ENCODE measurements around the gene ADRA2B.
"Not testable (repeated sequence)": the region's sequence is repeated elsewhere in the genome, so short reads cannot be mapped to it uniquely, and the experiment has no call there.

Gene ADRA2B

DNA sequence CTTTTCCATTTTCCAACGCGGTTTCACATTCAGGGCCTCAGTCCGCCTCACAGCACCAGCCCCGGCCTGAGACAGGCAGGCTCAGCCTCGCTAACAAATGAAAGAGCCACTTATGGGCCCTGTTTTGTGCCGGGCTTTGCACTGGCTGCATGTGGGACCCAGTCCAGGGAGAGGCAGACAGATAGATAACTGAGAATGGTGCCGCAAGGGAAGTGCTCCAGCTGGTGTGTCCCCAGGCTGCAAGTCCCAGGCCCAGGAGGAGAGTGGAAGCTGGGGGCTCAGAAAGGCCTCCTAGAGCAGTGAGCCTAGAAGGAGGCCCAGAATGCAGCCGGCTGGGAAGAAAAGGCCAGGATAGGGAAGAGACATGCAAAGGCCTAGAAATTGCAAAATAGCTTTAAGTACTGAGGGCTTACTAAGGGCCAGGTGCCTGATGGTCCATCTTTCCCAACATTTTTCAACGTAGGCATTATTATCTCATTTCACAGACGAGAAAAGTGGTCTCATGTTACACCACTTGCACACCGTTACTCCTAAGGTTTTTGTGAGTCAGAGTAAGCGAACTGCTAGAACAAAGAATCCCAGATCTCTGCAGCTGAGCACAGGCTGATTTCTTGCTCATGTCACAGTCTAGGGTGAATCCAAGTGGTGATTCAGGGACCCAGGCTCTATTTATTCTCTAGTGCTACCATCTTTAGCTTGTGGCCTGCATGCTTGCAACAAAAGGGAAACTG lies 26.0 kb downstream of the ADRA2B start:
- no peak for DNase-seq (ENCODE audit: low read depth in 2 of 2)

DNA sequence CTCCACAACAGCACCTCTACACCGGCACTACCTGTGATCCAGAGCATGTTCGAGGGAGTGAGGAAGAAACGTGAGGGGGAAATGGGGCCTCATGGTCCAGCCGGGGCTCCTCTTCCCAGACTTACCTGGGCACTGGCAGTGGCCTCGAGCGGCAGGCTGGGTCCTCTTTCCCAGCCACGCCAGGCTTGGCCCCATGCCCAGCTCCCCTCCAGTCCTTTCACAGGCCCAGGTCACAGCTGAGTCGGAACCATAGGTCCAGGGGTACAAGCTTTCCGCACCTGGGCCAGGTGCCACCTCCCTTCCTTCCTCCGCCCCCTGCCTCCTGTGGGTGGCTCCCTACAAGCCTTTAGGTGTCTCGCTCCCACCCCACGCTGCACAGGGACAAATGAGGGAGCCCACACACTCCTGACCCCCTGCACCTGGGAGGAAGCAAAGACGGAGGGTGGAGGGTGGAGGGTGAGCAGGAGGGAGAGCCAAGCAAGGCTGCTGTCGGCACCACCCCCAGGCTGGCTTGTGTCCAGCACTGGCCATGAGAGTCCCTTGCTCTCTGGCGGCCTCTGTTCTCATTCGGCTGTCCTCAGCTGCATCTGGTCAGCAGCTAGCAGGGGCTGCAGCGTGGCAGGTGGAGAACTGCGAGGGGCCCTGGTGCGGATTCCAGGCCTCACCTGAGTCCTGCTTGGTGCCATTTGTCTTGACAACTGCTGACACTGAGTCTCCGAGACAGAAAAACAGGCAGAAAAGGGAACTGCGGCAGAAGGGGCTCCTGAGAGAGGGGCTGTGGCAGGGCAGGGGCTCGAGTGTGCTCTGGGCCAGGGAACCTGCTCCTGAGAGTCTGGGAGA lies 26.8 kb downstream of the ADRA2B start:
- no peak for DNase-seq (ENCODE audit: low read depth in 2 of 2)

DNA sequence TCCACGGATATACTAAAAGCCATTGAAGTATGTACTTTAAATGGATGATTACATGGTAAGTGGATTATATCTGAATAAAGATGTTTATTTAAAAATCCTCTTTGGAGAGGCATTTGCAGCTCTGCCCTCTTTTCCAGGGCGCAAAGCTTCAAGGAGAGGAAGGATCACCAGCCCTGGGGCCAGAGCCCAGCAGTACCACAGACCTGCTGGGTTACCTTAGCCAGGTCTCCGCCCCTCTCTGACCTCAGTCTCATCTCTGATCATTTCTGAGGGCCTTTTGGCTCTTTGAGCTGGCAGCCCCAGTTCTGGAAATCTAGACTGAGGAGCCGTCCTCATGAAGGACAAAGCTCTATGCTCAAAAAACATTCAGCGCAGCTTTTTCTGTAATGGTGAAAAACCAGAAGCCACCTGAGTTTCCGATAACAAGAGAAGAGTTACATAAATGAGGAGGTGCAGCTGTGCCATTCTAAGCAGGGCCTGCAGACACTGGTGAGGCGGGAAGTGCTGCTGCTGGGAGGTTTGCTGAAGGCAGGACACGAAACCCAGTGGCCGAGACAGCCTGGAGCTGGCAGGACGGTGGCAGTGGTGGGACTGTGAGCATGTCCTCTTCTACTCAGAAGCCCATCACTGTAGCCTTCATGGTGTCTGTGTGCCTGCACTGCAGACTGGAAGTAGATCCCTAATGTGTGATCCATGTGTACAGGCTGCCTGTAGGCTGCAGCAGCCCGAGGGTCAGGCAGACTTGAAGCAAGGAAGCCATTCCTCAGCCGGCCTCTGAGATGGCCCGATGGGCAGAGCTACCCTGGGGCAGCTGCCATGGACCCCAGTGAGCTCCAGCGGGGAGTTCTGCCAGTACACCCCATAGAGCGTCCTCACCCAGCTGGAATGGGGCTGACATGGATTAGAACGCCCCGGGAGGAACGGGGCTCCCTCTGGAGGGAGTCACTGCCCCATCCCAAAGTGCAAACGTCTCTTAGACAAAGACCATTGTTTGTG lies 27.7 kb downstream of the ADRA2B start:
- no peak for DNase-seq (ENCODE audit: low read depth in 2 of 2)

DNA sequence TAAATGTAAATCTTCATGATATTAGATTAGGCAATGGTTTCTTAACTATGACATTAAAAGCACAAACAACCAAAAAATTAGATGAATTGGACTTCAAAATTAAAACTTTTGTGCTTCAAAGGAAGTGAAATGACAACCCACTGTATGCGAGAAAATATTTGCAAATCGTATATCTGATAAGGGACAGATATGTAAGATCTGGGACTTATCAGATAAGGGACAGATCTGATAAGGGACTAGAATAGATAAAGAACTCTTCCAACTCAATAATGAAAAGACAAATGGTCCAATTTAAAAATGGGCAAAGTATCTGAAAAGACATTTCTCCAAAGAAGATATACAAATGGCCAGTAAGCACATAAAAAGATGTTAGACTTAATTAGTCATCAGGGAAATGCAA lies 29.2 kb downstream of the ADRA2B start:
- DNase-seq (ENCODE audit: low read depth in 2 of 2), result no peak

DNA sequence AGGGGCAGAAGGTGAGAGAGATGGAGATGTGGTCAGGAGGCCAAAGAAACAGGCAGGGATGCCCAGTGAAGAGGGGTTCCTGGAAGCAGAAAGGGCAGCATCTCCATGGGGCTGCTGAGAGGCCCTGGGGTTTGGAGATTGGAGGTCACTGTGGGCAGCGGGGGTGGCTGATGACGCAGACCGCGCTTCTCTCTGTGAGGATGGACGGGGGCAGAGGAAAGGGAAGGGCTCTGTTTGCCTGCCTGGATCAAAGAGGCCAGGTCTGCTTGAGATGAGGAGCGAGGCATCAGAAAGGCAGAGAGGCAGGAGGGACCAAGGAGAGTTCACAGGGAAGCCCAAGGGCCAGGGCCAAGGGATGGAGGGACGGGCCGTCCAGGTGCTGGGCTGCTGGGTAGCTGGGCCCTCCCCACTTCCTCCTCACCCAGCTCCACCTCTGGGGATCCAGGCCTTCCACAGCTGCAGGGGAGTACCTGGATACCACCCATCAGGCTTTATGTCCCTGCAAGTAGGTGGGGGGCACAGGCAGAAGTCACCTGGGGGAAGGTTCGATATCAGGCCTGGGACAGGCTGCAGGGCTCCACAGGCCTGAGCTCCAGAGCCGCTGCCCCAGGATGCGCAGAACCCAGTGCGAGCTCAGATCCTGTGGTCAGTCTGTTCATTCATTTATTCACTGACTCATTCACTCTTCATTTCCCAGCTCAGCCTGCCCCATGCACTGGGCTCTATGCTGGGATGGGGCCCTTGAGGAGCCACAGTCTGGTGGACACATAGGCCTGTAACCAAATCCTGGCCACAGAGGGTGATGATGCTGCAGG lies 30.6 kb downstream of the ADRA2B start:
- no peak for DNase-seq (ENCODE audit: low read depth in 2 of 2)

DNA sequence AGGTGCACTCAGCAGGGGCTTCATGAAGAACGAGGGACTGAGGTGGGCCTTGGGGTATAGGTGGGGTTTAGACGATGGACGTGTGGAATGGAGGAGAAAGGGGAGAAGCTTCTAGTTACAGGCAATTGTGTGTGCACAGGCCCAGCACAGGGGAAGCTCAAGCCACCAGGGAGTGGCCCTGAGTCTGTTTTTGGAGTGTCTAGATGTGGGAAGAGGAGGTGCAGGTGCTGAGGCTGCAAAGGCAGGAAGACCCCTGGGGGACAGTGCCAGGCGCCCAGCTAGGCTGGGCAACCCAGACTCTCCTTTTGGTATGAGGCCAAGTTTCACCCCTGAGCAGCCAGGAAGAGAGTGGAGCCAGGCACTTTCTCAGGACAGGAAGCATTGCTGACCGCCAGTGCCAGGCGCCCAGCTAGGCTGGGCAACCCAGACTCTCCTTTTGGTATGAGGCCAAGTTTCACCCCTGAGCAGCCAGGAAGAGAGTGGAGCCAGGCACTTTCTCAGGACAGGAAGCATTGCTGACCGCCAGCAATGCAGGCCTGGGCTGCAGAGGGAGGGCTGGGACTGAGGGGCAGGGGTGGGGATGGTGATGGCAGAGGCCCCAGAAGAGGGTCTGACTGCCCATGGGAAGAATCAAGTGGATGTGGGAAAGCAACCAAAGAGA lies 31.4 kb downstream of the ADRA2B start:
- not testable (repeated sequence) for DNase-seq (ENCODE audit: low read depth in 2 of 2)

DNA sequence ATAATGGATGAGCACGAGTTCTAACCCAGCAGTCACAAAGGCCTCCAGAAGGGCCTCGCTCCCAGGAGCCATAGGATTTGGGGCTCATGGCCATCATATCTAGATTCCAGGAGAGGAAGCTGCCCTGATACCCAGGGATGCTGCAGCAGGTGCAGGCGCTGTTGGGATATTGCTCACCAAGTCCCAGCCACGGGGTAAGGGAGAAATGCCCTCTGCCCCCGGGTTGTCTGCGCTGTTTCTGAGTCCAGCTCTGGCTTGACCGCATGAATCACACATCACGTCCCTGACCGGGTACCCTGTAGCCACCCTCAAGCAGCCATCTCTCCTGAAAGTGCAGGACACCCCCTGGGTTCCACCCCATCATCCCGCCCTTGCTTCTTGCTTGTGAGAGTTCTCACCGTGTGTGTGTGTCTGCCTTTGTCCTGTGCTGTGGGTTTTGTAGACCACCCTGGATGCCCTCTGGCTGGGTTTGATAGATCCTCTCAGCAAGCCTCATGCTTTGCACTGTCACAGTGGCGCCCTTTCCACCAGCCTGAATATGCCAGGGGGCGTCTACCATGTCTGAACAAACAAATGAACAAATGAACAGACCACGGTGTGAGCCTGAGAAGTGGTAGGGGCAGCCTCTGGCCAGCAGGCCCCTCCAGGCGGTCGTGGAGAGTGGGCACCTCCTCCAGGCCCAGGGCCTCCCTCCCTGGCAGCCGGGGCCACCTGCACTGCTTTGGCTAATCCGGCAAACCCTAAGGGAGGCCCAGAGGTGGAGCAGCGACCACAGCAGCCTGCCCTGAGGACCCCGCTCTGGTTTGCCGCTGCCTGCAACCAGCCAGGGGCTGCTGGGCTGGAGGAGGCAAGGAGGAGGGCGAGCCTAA lies 32.1 kb downstream of the ADRA2B start:
- no peak for DNase-seq (ENCODE audit: low read depth in 2 of 2)

DNA sequence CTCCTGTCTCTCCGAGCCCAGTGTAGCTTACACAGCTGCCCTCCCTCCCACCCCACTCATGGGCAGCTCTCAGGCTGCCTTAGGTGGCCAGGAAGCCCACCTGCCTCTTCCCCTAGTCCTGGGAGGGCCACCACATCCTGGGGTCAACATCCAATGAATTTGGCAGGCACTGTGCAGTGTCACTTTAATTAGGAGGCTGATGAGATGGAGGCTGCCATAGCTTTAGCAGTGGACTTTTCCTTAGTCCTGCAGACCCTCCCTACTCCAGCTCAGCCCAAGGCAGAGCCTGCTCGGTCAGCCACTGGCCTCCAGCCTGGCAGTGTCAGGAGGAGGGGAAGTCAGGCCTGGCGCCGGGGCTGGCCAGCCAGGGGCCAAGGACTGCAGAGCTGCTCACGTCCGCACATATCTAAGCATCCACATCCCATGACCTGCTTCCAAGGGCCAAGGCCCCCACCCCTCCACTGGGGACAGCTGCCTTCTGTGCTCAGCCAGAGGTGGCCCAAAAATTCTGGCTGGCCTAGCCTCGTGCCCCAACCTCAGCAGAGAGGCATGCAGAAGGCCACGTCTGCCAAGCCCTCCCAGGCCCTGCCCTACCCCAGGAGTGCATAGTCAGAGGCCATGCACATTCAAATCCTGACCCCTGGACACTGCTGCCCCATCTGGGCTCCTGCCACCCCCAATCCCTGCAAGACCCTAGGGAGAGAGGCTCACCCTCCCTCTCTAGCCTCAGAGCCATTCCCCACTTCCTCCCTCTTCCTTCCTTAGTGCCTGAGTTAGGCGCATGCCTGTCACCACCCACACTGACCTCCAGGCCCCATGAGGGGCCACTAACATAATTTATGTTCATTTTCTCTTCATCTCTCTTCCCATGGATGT lies 33.1 kb downstream of the ADRA2B start:
- DNase-seq (ENCODE audit: low read depth in 2 of 2), result no peak

DNA sequence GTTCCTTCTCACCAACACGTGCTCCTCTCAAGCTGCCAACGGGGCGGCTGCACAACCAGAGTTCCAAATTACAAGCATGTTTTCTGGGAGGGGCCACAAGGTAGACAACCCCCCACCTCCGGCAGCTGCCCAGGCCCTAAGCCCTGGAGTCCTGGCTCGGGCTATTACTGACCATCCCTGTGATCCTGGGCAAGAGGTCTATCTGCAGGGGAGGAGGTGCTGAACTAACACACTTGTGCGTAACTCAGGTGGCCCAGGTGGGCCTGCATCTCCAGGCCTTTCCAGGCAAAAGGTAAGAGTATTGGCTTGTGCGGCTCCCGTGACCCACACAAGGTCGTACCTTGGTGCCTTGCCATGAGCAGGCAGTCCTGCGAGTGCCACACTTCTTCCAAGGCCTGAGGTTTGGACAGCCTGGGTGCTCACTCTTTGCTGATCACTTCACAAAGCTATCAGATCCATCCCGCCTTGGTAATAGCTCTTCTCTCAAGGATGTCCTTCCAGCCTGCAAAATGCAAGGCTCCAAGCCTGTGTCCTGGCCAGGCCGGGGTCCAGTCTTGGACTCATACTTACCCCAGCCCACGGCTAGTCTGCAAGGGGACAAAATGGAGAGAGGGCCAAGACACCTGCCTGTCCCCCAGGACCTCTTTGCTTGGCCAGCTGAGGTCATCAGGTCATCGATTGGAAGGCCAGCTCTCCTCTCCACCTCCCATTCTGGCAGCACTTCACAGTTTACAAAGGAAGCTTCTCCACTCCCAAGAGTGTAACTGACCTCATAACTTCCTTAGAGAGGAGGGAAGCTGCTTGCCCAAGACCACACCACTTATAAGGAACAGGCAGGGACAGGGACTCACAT lies 33.9 kb downstream of the ADRA2B start:
- DNase-seq (ENCODE audit: low read depth in 2 of 2), result no peak

DNA sequence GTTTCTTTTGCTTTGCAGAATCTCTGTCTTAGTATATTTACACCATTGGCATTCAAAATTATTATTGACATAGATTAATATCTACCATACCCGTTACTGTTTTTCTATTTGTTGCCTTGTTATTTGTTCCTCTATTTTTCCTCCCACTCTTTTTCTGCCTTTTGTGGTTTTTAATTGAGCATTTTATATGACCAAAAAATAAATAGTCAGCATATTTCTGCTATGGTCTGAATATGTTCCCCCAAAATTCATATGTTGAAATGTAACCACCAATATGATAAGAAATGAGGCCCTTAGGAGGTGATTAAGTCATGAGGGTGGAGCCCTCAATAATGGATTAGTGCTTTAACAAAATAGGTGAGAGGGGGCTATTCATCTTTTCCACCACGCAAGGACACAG lies 35.3 kb downstream of the ADRA2B start:
- DNase-seq (ENCODE audit: low read depth in 2 of 2), result no peak

DNA sequence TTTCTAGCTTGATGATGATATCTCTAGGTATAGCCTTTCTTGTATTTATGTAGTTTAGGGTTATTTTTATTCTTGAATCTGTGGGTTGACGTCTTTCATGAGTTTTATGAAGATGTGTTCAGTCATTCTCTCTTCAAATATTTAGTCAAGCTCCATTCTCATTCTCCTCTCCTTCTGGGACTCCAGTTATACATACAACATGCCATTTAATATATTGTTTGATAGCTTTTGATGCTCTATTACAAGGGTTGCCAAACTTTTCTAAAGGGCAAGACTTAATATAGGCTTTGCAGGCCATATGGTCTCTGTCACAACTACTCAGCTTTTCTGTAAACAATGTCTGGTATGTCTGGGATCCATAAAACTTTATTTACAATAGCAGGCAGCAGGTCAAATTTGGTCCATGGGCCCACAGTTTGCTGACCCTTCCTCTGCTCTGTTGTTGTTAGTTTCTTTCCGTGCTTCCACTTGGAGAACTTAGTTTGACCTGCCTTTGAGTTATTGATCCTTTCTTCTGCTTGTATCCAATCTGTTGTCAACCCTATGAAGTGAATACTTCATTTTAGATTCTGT lies 41.1 kb downstream of the ADRA2B start:
- no peak for DNase-seq (ENCODE audit: low read depth in 2 of 2)

DNA sequence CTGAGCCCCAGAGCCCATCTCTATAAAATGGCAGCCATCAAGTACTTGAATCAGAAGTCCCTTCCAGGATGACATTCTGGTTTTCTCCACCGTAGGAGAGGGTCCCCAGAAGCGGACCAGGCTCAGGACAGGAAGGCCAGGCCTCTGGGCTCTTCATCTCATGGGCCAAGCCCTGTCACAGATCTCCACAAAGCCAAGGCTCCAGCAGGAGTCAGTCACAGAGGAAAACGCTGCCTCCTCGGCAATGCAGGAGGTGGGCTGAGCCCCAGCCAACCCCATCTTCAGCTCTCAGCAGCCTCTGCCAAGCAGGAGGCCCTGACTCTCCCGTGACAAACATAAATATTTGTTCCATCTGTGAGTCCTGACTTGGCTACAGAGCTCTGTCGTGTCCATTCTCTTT lies 42.2 kb downstream of the ADRA2B start:
- no peak for DNase-seq (ENCODE audit: low read depth in 2 of 2)

DNA sequence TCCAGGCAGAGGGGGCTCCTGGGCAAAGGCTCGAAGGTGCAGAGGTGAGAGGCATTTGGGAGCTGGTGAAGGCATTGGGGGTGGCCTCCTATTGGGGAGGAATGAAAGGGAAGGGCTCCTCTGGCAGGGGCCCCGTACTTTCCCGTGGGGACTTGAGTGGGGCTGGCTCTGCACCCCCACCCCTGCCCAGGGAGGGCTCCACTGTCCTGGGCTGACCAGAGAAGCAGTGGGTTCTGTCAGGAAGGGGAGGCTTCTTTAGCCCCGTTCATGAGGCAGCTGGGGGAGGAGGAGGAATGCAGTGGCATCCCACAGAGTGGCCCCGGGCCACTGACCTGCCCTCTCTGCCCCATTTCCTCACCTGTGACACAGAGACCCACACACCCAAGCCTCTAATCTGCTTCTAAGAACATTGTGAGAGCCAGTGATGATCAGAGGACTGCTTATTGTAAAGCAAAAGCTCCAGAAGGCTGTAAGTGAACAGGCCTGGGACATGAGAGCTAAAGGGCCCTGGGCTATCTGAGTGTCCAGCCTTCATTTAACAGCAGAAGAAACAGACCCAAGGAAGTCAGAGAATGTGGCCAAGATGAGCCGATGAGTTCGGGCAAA lies 43.1 kb downstream of the ADRA2B start:
- no peak for DNase-seq (ENCODE audit: low read depth in 2 of 2)

DNA sequence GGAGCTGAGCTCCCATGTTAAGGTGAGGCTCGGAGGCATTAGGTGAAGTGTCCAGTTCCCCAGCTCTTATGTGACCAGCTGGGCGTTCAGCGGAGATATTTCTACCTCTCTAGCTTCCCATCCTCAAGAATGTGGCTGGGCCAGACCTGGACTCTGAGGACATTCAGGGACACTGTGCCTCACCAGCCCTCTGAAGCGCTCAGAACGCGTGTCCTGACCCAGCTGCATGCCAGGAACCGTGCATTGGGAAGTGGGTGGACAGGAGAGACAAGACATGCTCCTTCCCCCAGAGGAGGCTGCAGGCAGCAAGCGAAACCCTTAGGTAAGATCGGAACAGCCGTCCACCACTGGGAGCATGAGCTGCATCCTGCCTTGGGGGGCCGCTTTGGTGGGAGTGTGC lies 43.6 kb downstream of the ADRA2B start:
- no peak for DNase-seq (ENCODE audit: low read depth in 2 of 2)

DNA sequence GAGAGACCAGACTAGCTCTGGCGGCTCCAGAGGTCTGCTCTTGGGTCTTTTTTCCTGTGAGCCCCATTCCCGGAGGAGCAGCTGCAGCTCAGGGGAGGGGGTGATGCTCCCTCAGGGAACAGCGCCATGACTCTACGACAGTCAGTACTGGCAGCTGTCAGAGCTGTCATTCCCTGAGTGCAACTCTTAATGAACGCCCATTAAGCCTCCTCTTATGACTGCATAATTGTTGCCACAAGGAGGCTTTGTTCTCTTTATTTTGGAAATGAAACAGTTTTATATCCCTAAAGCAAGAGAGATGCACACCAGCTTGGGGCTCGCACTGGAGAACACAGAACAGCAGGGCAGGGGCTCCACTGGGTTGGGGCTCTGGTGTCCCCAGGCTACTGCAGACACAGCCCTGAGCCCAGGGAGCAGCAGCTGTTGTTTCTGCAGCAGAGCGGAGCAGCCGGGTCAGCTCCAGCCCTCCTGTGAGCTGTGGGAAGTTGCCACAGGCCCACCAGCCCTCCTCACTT lies 44.3 kb downstream of the ADRA2B start:
- not testable (repeated sequence) for DNase-seq (ENCODE audit: low read depth in 2 of 2)

DNA sequence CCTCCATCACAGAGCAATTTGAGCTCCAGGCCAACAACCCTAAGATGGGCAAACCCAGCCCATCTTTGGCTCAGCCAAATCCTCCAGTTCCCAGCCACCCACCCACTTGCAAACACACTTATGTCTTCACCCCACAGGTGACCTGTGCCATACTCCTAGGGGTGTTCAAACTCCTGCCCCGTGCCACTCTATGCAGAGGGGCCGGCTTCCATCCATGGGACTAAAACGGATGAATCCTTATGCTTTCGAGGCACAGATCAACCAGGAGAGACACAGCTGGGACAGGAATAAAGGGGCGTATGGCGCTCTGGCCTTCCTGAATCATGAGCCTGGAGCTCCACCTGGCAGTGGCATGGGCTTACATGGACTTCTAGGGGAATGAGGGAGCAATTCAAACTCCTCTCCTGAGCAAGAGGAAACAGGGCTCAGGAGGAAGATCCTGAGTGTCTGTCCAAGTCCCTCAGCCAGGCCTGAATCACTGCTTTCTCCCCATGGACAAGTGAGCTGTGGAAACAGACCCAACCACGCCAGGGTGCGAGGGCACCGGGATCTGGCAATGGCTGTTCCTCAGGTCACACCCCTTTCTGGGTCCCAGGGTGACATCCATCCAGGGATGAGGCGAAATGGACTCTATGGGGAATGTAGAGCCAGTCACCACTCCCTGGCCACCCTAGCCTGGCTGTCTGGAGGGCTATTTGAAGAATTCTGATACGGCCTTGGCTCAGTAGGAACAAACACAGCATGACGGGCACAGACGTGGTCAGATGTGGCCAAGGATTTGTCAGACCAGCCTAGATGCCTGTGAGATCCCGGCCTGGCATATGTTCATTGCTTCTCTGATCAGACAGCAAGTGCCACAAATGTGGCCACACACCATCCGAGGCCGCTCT lies 45.0 kb downstream of the ADRA2B start:
- DNase-seq (ENCODE audit: low read depth in 2 of 2), result not testable (repeated sequence)

Measured in activated CD4-positive, alpha-beta T cell treated with anti-CD3 and anti-CD28 coated beads for 24 hours (primary cell).